ENCODE measurements around the gene BSND.

BSND gene

GRCh38 chr1:54977533-54978297 lies 21.0 kb upstream of the BSND start:
- Histone ChIP-seq H3K4me1 (ENCODE audit: control insufficient read depth, low read depth, low read length) (peaks cover 7% of the 10 kb centered on the region), H3K9me3 (ENCODE audit: control insufficient read depth, low read depth, low read length) (no peaks in the 10 kb centered on the region), H3K4me3 (ENCODE audit: low read length) (no peak overlapping the region), H3K27ac (ENCODE audit: low read length) (no peak overlapping the region), H3K27me3 (ENCODE audit: control insufficient read depth, insufficient read depth, low read length) (peaks cover 42% of the 10 kb centered on the region), H3K36me3 (ENCODE audit: control insufficient read depth, low read depth, low read length) (no peaks in the 10 kb centered on the region), H3K9ac (ENCODE audit: low read length) (no peak overlapping the region)

DNA sequence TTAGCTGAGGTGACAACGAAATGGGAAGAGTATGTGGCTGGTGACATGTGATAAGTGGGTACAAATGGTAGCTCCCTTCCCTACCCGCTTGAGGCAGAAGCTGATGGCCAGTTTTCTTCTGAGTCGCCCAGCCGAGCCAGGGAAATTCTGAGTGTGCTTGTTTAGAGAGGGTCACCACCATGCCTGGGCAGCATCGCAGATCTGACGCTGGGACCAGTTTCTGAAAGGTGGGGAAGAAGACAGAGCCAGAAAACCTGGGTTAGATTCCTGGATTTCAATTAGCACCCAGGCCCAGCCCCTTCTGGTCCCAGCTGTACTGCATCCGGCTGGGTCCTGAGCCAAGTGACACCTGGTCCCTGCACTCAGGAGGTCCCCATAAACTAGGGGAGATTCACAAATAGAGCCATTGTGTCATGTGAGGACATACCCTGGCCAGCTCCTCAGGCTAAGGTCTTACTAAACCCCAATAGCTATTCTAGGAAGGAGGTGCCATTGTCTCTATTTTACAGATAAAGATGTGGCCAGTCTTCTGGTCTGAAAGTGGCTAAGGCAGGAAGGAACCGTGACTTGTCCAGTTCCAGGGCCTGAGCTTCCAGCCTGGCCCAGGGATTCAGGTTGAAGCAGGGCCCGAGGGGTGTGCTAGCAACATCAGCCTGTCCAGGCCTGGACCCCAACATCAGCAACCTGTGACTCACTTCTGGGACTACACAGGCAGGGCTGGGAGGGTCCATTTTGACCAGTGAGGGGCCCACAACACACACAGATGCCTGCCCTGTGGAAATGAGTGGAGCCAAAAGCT lies 20.0 kb upstream of the BSND start:
- peaks cover 7% of the 10 kb centered on the region for H3K4me1 ChIP-seq (ENCODE audit: control insufficient read depth, low read depth, low read length)
- H3K9me3 ChIP-seq (ENCODE audit: control insufficient read depth, low read depth, low read length), result no peaks in the 10 kb centered on the region
- H3K27ac ChIP-seq (ENCODE audit: low read length), result no peak overlapping the region
- H3K27me3 ChIP-seq (ENCODE audit: control insufficient read depth, insufficient read depth, low read length), result peaks cover 42% of the 10 kb centered on the region
- H3K9ac ChIP-seq (ENCODE audit: low read length), result no peak overlapping the region
- no peak overlapping the region for H3K4me3 ChIP-seq (ENCODE audit: low read length)
- no peaks in the 10 kb centered on the region for H3K36me3 ChIP-seq (ENCODE audit: control insufficient read depth, low read depth, low read length)

DNA sequence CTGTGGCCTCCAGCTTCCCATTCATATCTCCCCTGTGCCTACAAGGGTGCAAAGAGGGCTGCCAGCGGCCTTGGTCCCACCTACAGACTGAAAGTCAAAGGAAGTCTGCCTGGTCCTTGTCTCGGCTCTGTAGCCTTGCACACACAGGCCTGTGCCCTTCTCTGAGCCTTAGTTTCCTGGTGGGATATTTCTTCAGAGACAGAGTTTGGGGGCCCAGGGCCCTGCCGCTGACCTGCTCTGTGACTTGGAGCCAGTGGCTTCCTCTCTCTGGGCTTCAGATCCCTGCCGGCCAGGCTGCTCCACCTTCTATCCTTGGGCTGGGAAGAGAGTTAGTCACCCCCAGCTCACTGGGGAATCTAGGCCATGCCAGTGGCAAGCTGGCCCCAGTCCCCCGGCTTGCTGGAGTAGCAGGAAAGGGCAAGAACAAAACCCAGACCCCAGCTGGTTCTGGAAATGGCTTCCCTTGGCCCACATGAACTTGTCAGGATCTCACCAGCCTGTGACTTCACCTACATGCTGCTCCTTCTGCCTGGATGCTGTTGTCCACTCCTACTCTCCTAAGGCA lies 19.3 kb upstream of the BSND start:
- Histone ChIP-seq H3K4me1 (ENCODE audit: control insufficient read depth, low read depth, low read length) (peaks cover 7% of the 10 kb centered on the region), H3K9me3 (ENCODE audit: control insufficient read depth, low read depth, low read length) (no peaks in the 10 kb centered on the region), H3K4me3 (ENCODE audit: low read length) (no peak overlapping the region), H3K27ac (ENCODE audit: low read length) (no peak overlapping the region), H3K9ac (ENCODE audit: low read length) (no peak overlapping the region), H3K27me3 (ENCODE audit: control insufficient read depth, insufficient read depth, low read length) (peaks cover 42% of the 10 kb centered on the region), H3K36me3 (ENCODE audit: control insufficient read depth, low read depth, low read length) (no peaks in the 10 kb centered on the region)

GRCh38 chr1:54980046-54980527 lies 18.6 kb upstream of the BSND start:
- H3K4me3 ChIP-seq (ENCODE audit: low read length), result peak overlapping the region; percentile 46
- no peak overlapping the region for H3K9ac ChIP-seq (ENCODE audit: low read length)

DNA sequence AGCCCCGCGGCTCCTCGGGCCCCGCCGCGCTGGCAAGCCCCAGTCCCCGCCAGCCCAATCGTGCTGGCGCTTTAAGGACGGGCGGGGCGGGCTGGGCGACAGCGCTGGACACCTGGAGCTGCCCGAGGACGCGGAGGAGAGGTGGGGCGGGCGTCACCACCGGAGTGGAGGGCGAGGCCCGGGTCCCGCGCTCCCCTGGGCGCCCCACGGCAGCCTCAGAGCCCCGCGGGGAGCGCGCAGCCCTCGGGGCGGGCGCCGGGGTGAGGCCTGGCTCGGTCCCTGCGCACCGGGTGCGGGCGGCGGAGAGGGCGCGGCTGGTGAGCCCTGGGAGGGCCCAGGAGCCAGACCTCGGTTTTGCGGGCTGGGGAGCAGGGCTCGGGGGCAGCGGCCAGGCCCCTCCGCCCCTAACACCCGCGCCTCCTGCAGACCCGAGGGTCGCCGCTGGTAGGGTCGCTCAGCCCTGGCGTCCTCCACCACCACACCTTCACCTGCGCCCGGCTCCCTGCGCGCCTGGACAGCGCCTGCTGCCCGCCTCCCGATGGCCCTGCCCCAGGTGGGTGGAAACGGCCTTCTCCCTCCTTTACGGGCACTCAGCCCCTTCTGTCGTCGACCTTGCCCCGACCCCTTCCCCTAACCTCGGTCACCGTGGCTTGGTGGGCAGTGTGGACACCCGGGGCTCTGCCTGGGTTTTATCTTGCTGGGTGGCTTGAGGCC lies 18.0 kb upstream of the BSND start, which contains the start of gene TMEM61:
Gene TMEM61 (plus strand): TSS at position 101 of the 714 bp plus-strand sequence. CDS start 438 bp downstream, at position 539.
- Histone ChIP-seq H3K4me3 (ENCODE audit: low read length) (peak within 1 kb of the TSS; percentile 46), H3K27ac (ENCODE audit: low read length) (no peak within 1 kb of the TSS), H3K9me3 (ENCODE audit: control insufficient read depth, low read depth, low read length) (no peaks in the 10 kb centered on the region), H3K9ac (ENCODE audit: low read length) (no peak within 1 kb of the TSS), H3K4me1 (ENCODE audit: control insufficient read depth, low read depth, low read length) (peaks cover 7% of the 10 kb centered on the region), H3K27me3 (ENCODE audit: control insufficient read depth, insufficient read depth, low read length) (peaks cover 42% of the 10 kb centered on the region), H3K36me3 (ENCODE audit: control insufficient read depth, low read depth, low read length) (no peaks in the 10 kb centered on the region)

More at GRCh38 chr1:54980046-54980527, 18.6 kb upstream of the BSND start:
- Histone ChIP-seq H3K27ac (ENCODE audit: low read length) (no peak overlapping the region), H3K4me1 (ENCODE audit: control insufficient read depth, low read depth, low read length) (peaks cover 7% of the 10 kb centered on the region), H3K36me3 (ENCODE audit: control insufficient read depth, low read depth, low read length) (no peaks in the 10 kb centered on the region), H3K9me3 (ENCODE audit: control insufficient read depth, low read depth, low read length) (no peaks in the 10 kb centered on the region), H3K27me3 (ENCODE audit: control insufficient read depth, insufficient read depth, low read length) (peaks cover 42% of the 10 kb centered on the region)

DNA sequence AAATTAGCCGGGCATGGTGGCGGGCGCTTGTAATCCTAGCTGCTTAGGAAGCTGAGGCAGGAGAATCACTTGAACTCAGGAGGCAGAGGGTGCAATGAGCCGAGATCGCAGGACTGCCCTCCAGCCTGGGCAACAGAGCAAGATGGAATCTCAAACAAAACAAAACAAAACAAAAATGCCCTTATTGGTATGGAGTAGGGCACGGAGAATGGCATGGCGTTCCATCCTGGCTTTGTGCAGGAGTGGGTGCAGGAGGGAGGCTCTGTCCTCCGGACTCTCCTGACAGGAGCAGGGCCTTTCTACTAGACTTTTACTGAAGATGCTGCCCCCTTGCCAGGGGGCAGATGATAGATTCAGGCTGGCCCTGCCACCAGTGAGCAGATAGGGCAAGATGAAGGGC lies 17.3 kb upstream of the BSND start:
- Histone ChIP-seq H3K4me1 (ENCODE audit: control insufficient read depth, low read depth, low read length) (peaks cover 7% of the 10 kb centered on the region), H3K27ac (ENCODE audit: low read length) (no peak overlapping the region), H3K36me3 (ENCODE audit: control insufficient read depth, low read depth, low read length) (no peaks in the 10 kb centered on the region), H3K9me3 (ENCODE audit: control insufficient read depth, low read depth, low read length) (no peaks in the 10 kb centered on the region), H3K4me3 (ENCODE audit: low read length) (no peak overlapping the region), H3K27me3 (ENCODE audit: control insufficient read depth, insufficient read depth, low read length) (peaks cover 42% of the 10 kb centered on the region), H3K9ac (ENCODE audit: low read length) (no peak overlapping the region)

- H3K9me3 ChIP-seq (ENCODE audit: control insufficient read depth, low read depth, low read length), result no peaks in the 10 kb centered on the region
- H3K36me3 ChIP-seq (ENCODE audit: control insufficient read depth, low read depth, low read length), result no peaks in the 10 kb centered on the region
- no peak overlapping the region for H3K27ac ChIP-seq (ENCODE audit: low read length)
- no peak overlapping the region for H3K9ac ChIP-seq (ENCODE audit: low read length)
- peaks cover 42% of the 10 kb centered on the region for H3K27me3 ChIP-seq (ENCODE audit: control insufficient read depth, insufficient read depth, low read length)
- H3K4me1 ChIP-seq (ENCODE audit: control insufficient read depth, low read depth, low read length), result peaks cover 7% of the 10 kb centered on the region
- H3K4me3 ChIP-seq (ENCODE audit: low read length), result no peak overlapping the region
Observed at GRCh38 chr1:54982739-54983138, 16.0 kb upstream of the BSND start.

DNA sequence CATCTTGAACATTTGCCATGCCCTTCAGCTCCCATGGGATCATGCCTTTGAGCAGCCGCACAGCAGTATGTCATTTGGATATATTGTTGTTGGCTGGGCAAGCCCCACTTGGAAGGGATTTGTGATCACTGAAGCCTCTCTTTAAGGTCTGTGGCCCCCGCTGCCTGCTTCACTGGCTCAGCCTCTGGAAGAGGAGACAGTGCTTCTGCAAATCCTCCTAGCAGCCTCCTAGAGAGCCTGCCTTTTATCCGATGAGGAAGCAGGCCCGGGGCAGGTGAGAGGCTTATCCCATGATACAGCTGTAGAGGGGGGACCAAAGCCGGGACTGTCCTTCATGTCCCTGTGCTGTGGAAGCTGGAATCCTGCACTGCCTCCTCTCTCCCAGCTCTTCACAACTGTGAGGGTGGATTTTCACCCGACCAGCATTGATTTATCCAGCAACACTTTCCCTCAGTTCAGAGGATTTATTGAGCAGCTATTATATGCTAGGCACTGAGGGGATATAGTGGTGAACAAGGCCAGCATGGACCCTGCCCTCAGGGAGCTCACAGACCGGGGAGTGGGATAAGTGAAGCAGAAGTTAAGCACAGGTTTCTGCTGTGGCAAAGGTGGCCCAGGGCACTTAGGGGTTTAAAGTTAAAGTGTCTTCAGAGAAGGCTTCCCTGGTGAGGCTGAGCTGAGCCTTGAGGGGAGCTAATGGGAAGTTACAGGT lies 14.4 kb upstream of the BSND start:
- Histone ChIP-seq H3K9ac (ENCODE audit: low read length) (no peak overlapping the region), H3K9me3 (ENCODE audit: control insufficient read depth, low read depth, low read length) (no peaks in the 10 kb centered on the region), H3K4me3 (ENCODE audit: low read length) (no peak overlapping the region), H3K4me1 (ENCODE audit: control insufficient read depth, low read depth, low read length) (peaks cover 3% of the 10 kb centered on the region), H3K27me3 (ENCODE audit: control insufficient read depth, insufficient read depth, low read length) (peaks cover 32% of the 10 kb centered on the region), H3K36me3 (ENCODE audit: control insufficient read depth, low read depth, low read length) (no peaks in the 10 kb centered on the region), H3K27ac (ENCODE audit: low read length) (no peak overlapping the region)

GRCh38 chr1:54985556-54985955 lies 13.2 kb upstream of the BSND start:
- no peaks in the 10 kb centered on the region for H3K9me3 ChIP-seq (ENCODE audit: control insufficient read depth, low read depth, low read length)
- no peak overlapping the region for H3K9ac ChIP-seq (ENCODE audit: low read length)
- H3K27ac ChIP-seq (ENCODE audit: low read length), result no peak overlapping the region
- peaks cover 20% of the 10 kb centered on the region for H3K27me3 ChIP-seq (ENCODE audit: control insufficient read depth, insufficient read depth, low read length)
- no peaks in the 10 kb centered on the region for H3K36me3 ChIP-seq (ENCODE audit: control insufficient read depth, low read depth, low read length)
- no peak overlapping the region for H3K4me3 ChIP-seq (ENCODE audit: low read length)
- H3K4me1 ChIP-seq (ENCODE audit: control insufficient read depth, low read depth, low read length), result no peaks in the 10 kb centered on the region

DNA sequence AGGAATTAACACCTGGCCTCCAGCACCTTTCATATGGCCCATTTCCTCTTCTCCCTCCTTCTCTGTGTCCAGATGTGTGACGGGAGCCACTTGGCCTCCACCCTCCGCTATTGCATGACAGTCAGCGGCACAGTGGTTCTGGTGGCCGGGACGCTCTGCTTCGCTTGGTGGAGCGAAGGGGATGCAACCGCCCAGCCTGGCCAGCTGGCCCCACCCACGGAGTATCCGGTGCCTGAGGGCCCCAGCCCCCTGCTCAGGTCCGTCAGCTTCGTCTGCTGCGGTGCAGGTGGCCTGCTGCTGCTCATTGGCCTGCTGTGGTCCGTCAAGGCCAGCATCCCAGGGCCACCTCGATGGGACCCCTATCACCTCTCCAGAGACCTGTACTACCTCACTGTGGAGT lies 12.7 kb upstream of the BSND start:
- no peaks in the 10 kb centered on the region for H3K4me1 ChIP-seq (ENCODE audit: control insufficient read depth, low read depth, low read length)
- H3K27ac ChIP-seq (ENCODE audit: low read length), result no peak overlapping the region

More for the DNA sequence above, 12.7 kb upstream of the BSND start:
- Histone ChIP-seq H3K27me3 (ENCODE audit: control insufficient read depth, insufficient read depth, low read length) (peaks cover 15% of the 10 kb centered on the region), H3K9ac (ENCODE audit: low read length) (no peak overlapping the region), H3K9me3 (ENCODE audit: control insufficient read depth, low read depth, low read length) (no peaks in the 10 kb centered on the region), H3K36me3 (ENCODE audit: control insufficient read depth, low read depth, low read length) (no peaks in the 10 kb centered on the region), H3K4me3 (ENCODE audit: low read length) (no peak overlapping the region)

All from iPS-18a (cell line).